ENCODE results near the gene COL18A1. TPM values are rescaled to one million over a fixed set of nuclear protein-coding genes. Genes with fewer than 3 reads are reported as not detected.

Gene COL18A1
- total RNA-seq, 1 donor from 2014 or later = 271 TPM

DNA sequence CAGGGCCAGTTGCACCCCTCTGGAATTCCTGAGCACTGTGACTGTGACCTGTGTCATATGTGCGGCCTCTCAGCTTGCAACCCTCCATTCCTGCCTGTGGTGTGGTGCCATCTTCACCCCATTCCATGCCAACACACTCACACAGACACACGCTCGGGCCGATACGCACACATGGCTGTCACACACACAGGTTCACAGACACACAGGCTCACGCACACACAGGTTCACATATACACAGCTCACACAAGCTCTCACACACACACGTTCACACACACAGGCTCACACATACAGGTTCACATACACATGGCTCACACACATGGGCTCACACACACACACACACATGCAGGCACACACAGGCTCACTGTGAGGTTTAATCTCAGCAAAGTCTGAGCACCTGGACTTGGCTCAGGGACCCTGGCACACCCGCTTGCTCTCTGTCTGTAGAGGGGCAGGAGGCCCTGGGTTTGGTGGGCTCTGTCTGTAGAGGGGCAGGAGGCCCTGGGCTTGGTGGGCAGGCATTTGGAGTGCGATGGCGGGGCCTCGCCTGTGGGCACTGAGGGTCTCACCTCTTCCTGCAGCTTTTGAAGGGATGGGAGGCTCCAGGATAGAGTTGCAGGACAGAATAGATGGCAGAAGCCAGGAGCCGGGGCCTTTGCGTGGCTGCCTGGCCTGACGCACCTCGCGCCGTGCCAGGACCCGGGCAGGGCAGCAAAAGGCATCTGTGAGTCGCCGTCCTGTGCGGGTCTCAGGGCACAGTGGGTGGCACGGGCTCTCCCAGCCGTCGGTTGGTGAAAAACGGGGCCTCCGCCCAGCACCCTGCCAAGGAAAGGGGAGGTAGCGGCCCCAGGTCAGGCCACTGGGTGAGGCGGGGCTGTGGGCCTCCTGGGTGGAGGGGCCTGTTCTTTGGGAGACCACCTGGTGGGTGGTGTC lies 17.1 kb downstream of the COL18A1 start:
- TF ChIP-seq, protein P1, sequence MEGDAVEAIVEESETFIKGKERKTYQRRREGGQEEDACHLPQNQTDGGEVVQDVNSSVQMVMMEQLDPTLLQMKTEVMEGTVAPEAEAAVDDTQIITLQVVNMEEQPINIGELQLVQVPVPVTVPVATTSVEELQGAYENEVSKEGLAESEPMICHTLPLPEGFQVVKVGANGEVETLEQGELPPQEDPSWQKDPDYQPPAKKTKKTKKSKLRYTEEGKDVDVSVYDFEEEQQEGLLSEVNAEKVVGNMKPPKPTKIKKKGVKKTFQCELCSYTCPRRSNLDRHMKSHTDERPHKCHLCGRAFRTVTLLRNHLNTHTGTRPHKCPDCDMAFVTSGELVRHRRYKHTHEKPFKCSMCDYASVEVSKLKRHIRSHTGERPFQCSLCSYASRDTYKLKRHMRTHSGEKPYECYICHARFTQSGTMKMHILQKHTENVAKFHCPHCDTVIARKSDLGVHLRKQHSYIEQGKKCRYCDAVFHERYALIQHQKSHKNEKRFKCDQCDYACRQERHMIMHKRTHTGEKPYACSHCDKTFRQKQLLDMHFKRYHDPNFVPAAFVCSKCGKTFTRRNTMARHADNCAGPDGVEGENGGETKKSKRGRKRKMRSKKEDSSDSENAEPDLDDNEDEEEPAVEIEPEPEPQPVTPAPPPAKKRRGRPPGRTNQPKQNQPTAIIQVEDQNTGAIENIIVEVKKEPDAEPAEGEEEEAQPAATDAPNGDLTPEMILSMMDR (IDR thresholded peaks at IDR 0.05; ENCODE audit: unreplicated experiment) = no peak
- Mint-ChIP-seq H3K4me3 (ENCODE audit: low read depth) (no peak overlapping the region), H3K27me3 (no peaks in the 10 kb centered on the region), H3K36me3 (ENCODE audit: insufficient read depth) (no peaks in the 10 kb centered on the region), H3K27ac (peak overlapping the region; percentile 56), H3K9me3 (ENCODE audit: low read depth) (no peaks in the 10 kb centered on the region), H3K4me1 (ENCODE audit: low read depth) (peaks cover 37% of the 10 kb centered on the region)
- DNase-seq (ENCODE audit: low spot score, unreplicated experiment) = no peak

DNA sequence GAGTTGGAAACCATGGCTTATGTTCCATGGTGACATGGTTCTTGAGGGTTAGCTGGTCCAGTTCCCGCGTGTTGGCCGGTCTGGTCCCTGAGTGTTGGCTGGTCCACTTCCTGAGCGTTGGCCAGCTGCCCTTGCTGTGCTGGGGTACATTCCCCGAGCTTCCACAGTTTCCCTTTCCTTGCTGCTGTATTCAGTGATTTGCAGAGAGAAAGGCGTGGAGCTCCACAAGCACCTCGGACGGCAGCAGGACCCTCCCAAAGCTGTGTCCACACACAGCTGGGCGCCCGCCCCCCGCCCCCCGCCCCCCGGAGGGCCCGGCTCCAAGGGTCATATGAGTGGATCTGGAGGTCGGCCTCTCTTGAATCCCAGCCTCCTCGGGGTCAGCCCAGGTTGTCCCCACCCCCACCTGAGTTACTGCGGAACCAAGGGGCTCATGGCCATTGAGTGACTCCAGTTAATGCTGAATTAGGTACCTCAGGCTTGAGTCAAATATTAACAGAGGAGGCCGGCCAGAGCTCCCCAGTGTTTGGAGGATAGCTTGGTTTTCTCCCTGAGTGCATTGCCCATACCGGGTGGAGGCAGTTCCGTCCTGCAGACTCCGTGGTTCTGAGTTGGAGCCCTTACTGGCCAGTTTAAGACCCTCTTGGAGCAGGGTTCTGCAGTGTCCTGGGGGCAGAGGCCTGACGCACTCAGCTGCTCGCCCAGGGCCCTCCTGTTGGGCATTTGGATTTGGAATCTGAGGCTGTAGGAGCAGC lies 18.4 kb downstream of the COL18A1 start:
- TF ChIP-seq, protein P1 (IDR thresholded peaks at IDR 0.05; ENCODE audit: unreplicated experiment) = no peak
- H3K27me3 Mint-ChIP-seq = no peaks in the 10 kb centered on the region
- DNase-seq (ENCODE audit: low spot score, unreplicated experiment) = no peak
- peak overlapping the region; percentile 41 for H3K4me3 Mint-ChIP-seq (ENCODE audit: low read depth)
- peaks cover 42% of the 10 kb centered on the region for H3K4me1 Mint-ChIP-seq (ENCODE audit: low read depth)
- peak overlapping the region; percentile 86 for H3K27ac Mint-ChIP-seq
- no peaks in the 10 kb centered on the region for H3K9me3 Mint-ChIP-seq (ENCODE audit: low read depth)
- H3K36me3 Mint-ChIP-seq (ENCODE audit: insufficient read depth) = no peaks in the 10 kb centered on the region

DNA sequence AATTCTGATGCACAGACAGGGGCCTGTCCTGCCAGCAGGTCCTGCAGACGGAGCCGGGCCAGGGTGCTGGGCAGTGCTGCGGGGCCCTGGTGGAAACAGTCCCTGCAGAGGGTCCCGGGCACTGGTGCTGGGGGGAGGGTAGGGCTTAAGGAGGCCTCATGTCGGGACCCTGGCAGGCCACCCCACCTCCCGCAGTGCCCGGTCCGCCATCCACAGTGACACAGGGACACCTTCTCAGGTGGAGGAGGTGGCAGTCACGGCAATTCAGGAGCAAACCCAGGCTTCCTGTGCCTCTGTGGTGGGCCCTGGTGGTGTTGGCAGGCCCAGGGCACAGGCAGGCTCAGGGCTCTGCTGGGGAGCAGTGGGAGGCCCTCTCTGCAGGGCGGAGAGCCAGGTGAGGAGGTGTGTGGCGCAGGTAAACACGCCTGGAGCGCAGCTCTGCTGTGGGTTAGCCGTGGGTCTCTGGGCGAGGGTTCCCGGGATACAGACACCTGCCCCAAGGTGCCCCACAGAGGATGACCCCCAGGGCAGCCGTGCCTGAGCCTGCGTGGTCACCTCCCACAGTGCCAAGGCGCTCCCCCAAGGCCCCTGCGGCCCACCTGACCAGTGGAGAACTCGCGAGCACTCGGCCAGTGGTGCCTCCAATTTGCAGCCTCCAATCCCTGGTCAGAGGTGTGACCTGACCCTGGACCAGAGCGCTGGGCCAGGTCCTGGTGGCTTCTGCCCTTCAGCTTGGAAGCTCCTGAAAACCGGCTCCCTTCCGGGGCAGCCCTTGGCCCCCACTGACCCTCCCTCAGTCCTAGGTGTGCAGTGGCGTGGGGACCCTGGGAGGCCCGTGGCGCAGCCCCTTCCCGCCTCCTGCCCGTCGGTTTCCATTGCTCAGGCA lies 19.2 kb downstream of the COL18A1 start:
- H3K27ac Mint-ChIP-seq = peak overlapping the region; percentile 86
- no peaks in the 10 kb centered on the region for H3K27me3 Mint-ChIP-seq
- TF ChIP-seq, protein P1 (IDR thresholded peaks at IDR 0.05; ENCODE audit: unreplicated experiment) = no peak
- peaks cover 40% of the 10 kb centered on the region for H3K4me1 Mint-ChIP-seq (ENCODE audit: low read depth)
- no peaks in the 10 kb centered on the region for H3K36me3 Mint-ChIP-seq (ENCODE audit: insufficient read depth)
- H3K9me3 Mint-ChIP-seq (ENCODE audit: low read depth) = no peaks in the 10 kb centered on the region
- DNase-seq (ENCODE audit: low spot score, unreplicated experiment) = no peak
- no peak overlapping the region for H3K4me3 Mint-ChIP-seq (ENCODE audit: low read depth)

DNA sequence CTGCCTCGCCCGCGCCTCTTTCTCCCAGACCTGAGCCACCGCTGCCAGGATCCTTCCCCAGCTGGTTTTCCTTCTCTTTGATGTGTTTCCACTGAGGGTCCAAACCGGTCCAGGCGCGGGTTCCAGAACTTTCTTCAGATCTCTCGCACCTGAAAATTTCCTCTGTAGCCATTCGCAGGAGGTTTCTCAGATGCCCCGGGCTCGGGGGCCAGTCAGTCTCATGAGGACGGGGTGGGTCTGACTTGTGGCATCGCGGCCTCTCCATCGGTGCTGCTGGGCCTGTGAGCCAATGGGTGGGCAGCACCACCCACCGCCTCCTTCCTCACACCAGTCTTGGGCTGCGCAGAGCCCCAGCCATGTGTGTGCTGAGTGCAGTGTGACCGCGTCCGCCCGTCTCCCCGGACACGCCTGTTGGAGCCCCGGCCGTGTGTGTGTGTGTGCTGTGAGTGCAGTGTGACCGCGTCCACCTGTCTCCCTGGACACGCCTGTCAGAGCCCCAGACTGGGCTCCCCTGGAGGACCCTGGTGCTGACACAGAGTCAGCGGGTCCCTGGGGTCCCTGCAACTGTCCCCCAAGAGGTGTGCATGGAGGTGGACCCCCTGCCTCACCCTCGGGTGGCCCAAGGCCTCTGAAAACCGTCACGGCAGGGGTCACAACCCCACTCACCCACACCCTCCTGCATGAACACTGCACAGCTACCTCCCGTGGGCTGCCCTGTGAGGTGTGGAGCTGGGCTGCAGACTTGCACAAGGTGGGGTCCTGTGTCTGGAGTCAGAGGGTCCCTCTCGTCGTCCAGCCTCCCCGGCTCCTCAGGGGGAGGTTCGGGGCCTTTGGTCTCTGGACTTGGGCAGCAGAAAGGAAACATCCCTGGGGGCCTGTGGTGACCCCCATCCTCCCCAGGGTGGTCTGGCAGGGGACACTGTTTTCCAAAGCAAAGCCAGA lies 20.2 kb downstream of the COL18A1 start:
- no peaks in the 10 kb centered on the region for H3K27me3 Mint-ChIP-seq
- no peak overlapping the region for H3K4me3 Mint-ChIP-seq (ENCODE audit: low read depth)
- no peak for DNase-seq (ENCODE audit: low spot score, unreplicated experiment)
- H3K27ac Mint-ChIP-seq = no peak overlapping the region
- peaks cover 1% of the 10 kb centered on the region for H3K36me3 Mint-ChIP-seq (ENCODE audit: insufficient read depth)
- peaks cover 41% of the 10 kb centered on the region for H3K4me1 Mint-ChIP-seq (ENCODE audit: low read depth)
- TF ChIP-seq, protein P1 (IDR thresholded peaks at IDR 0.05; ENCODE audit: unreplicated experiment) = no peak
- H3K9me3 Mint-ChIP-seq (ENCODE audit: low read depth) = no peaks in the 10 kb centered on the region

Measured in progenitor cell of endocrine pancreas (in vitro differentiated cells).